Esophagus squamous epithelium (tissue), 4 donors: ENCODE data around the gene RAB11FIP5.

ENCODE experiments used
- CTCF ChIP-seq, 6 experiments: fragments of 450-650 bp in 4 of 6; fragments of 200-600 bp in 2 of 6; sonication (generic) in 2 of 6; IDR thresholded peaks; one replicate each; pipeline ENCODE4 v1.5.1; 2016 to 2019; ENCODE audit warnings: antibody characterized with exemption in 6 of 6, mild to moderate bottlenecking in 4 of 6, moderate library complexity in 4 of 6
- POLR2A ChIP-seq, 4 donors: fragments of 450-650 bp; IDR thresholded peaks; one replicate each; pipeline ENCODE4 v1.6.1; 2017; ENCODE audit warnings: antibody characterized with exemption in 4 of 4, mild to moderate bottlenecking in 4 of 4, moderate library complexity in 3 of 4

DNA sequence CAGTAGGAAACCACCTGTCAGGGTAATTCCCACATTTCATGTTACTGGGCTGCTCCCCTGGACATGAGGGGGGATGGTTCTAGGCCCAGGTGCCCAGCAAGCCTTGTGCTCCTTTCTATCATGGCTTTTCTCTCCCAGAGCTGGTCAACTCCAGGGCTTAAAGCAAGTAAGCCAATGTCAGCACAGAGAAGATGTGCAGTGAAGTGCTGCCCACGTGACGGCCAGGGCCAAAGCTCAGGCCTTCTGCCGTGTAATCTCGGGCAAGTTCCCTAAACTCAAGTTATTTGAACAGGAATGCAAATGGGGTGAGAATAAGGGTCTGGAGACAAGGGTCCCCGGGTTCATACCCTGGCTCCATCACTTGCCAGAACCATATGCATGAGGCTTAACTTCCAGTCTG, 57.8 kb downstream of the RAB11FIP5 start:
- no peak for TF ChIP-seq POLR2A (IDR thresholded peaks at IDR 0.05)
- no peak for TF ChIP-seq CTCF (IDR thresholded peaks at IDR 0.05)
